K562 (cell line): ENCODE results near the gene KCTD19. TPM values are rescaled to one million over a fixed set of nuclear protein-coding genes. Genes with fewer than 3 reads are reported as not detected.

Experiments
- C11orf30 ChIP-seq: fragments of 450-650 bp; IDR thresholded peaks from 2 replicates; pipeline ENCODE4 v1.6.1; 2016; ENCODE audit warnings: low read depth, mild to moderate bottlenecking
- EGR1 ChIP-seq: fragments of 450-650 bp; conservative IDR thresholded peaks from 2 replicates; pipeline ENCODE4 v1.6.1; 2017; ENCODE audit warnings: mild to moderate bottlenecking
- HDAC2 ChIP-seq: fragments of 450-650 bp; IDR thresholded peaks from 2 replicates; pipeline ENCODE4 v1.6.1; 2016; ENCODE audit warnings: mild to moderate bottlenecking
- MXI1 ChIP-seq: IDR thresholded peaks from 2 replicates; pipeline ENCODE4 v1.6.1; 2011; ENCODE audit warnings: low read depth, mild to moderate bottlenecking, improper control_type of control experiment, low read length
- NBN ChIP-seq: fragments of 450-650 bp; IDR thresholded peaks from 2 replicates; pipeline ENCODE4 v1.6.1; 2016; ENCODE audit warnings: low read depth, mild to moderate bottlenecking
- NR1H2 ChIP-seq: sonication (generic); formaldehyde crosslinking; IDR thresholded peaks from 2 replicates; pipeline ENCODE4 v1.4.0; 2020; ENCODE audit warnings: mild to moderate bottlenecking, missing genetic modification reagents
- TOE1 ChIP-seq, 2 experiments: fragments of 450-650 bp in 1 of 2; sonication (generic) in 1 of 2; formaldehyde crosslinking in 1 of 2; IDR thresholded peaks; 2 replicates each; pipeline versions ENCODE4 v1.7.1 to v1.8.0; 2016 to 2022; ENCODE audit warnings: borderline replicate concordance in 2 of 2, mild to moderate bottlenecking in 2 of 2, antibody characterized with exemption in 1 of 2, inconsistent platforms in 1 of 2, low read depth in 1 of 2, missing genetic modification reagents in 1 of 2, moderate library complexity in 1 of 2
- ZNF121 ChIP-seq: sonication (generic); formaldehyde crosslinking; conservative IDR thresholded peaks from 2 replicates; pipeline ENCODE4 v1.8.0; 2022; ENCODE audit warnings: missing genetic modification reagents
- ZNF143 ChIP-seq: sonication (generic); formaldehyde crosslinking; IDR thresholded peaks from 2 replicates; pipeline ENCODE4 v1.9.0; 2022; ENCODE audit warnings: mild to moderate bottlenecking, missing genetic modification reagents
- ZNF41 ChIP-seq: fragments of 250-450 bp; sonication (Bioruptor Pico); conservative IDR thresholded peaks from 2 replicates; pipeline ENCODE4 v1.4.0; 2020; ENCODE audit warnings: mild to moderate bottlenecking
- ZNF436 ChIP-seq: fragments of 250-450, 450-650 bp; sonication (Bioruptor Pico); formaldehyde crosslinking; IDR thresholded peaks from 2 replicates; pipeline ENCODE4 v1.7.0; 2020; ENCODE audit warnings: mild to moderate bottlenecking
- polyA plus RNA-seq, 8 experiments: library from polyadenylated mRNA; depleted of rRNA in 4 of 8; stranded (reverse) in 5 of 8; unstranded in 3 of 8; fragments of >200 nt; fragmentation: Nextera tagmentation in 2 of 8; fragmentation: Illumina TruSeq in 1 of 8; extraction: Ambion mirVana in 2 of 8; extraction: Trizol in 1 of 8; gene quantifications; 2 replicates each; pipeline versions ENCODE4 v1.2.1 to v1.2.3, GENCODE V29; 2011 to 2014; ENCODE audit warnings: inconsistent platforms in 1 of 8, missing spikeins in 1 of 8
- total RNA-seq, 7 experiments: library from RNA; depleted of rRNA in 6 of 7; stranded (reverse); fragments of >200 nt in 6 of 7; fragmentation: Illumina TruSeq in 2 of 7; extraction: Trizol in 2 of 7; gene quantifications; 2 replicates each; pipeline versions ENCODE4 v1.2.1 to v1.2.3, GENCODE V29; 2011 to 2021; ENCODE audit warnings: low replicate concordance in 1 of 7
- TF ChIP-seq, protein P1 (sequence below): fragments of 450-650 bp; IDR thresholded peaks from 2 replicates; pipeline ENCODE4 v1.6.1; 2016; ENCODE audit warnings: mild to moderate bottlenecking, moderate library complexity
- TF ChIP-seq, protein P2 (sequence below): fragments of 200-800 bp; sonication (Bioruptor generic); IDR thresholded peaks from 2 replicates; pipeline ENCODE4 v1.6.1; 2017; ENCODE audit warnings: missing genetic modification characterization, missing compliant biosample characterization
- TF ChIP-seq, protein P3 (sequence below): sonication (generic); formaldehyde crosslinking; IDR thresholded peaks from 2 replicates; pipeline ENCODE4 v1.8.0; 2023; ENCODE audit warnings: mild to moderate bottlenecking, missing genetic modification reagents

Gene KCTD19
- total and polyA plus RNA-seq, 9 of the 15 experiments (the other 6 are each of a cell fraction or from before 2014, with no cell fraction given): 0.03 to 0.91 (median 0.22) TPM; not detected in 2

DNA sequence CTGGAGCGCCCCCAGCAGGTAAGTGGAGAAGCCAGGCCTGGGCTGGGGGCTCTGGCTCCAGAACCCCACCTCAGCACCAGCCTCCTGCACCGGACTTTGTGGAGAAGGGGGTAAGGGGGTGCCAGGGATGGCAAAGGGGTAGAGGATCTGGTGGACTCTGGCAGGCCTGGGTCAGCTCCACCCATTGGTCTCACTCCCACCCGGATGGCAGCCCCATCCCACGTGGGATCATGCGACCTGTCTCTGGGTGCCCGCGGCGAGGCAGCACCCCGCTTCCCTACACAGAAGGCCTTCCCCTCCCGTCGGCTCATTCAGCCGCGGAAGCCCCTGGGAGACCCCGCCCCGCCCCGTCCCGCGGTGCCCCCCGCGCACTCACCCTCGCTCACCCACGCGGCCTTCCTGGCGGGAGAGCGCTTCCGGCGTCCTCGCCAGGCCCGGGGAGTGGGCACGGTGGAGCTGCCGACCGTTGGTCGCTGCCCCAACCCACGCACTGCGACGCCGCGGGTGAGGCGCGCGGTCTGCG lies 47.7 kb downstream of the KCTD19 start (continued):
- TF ChIP-seq, protein P1, sequence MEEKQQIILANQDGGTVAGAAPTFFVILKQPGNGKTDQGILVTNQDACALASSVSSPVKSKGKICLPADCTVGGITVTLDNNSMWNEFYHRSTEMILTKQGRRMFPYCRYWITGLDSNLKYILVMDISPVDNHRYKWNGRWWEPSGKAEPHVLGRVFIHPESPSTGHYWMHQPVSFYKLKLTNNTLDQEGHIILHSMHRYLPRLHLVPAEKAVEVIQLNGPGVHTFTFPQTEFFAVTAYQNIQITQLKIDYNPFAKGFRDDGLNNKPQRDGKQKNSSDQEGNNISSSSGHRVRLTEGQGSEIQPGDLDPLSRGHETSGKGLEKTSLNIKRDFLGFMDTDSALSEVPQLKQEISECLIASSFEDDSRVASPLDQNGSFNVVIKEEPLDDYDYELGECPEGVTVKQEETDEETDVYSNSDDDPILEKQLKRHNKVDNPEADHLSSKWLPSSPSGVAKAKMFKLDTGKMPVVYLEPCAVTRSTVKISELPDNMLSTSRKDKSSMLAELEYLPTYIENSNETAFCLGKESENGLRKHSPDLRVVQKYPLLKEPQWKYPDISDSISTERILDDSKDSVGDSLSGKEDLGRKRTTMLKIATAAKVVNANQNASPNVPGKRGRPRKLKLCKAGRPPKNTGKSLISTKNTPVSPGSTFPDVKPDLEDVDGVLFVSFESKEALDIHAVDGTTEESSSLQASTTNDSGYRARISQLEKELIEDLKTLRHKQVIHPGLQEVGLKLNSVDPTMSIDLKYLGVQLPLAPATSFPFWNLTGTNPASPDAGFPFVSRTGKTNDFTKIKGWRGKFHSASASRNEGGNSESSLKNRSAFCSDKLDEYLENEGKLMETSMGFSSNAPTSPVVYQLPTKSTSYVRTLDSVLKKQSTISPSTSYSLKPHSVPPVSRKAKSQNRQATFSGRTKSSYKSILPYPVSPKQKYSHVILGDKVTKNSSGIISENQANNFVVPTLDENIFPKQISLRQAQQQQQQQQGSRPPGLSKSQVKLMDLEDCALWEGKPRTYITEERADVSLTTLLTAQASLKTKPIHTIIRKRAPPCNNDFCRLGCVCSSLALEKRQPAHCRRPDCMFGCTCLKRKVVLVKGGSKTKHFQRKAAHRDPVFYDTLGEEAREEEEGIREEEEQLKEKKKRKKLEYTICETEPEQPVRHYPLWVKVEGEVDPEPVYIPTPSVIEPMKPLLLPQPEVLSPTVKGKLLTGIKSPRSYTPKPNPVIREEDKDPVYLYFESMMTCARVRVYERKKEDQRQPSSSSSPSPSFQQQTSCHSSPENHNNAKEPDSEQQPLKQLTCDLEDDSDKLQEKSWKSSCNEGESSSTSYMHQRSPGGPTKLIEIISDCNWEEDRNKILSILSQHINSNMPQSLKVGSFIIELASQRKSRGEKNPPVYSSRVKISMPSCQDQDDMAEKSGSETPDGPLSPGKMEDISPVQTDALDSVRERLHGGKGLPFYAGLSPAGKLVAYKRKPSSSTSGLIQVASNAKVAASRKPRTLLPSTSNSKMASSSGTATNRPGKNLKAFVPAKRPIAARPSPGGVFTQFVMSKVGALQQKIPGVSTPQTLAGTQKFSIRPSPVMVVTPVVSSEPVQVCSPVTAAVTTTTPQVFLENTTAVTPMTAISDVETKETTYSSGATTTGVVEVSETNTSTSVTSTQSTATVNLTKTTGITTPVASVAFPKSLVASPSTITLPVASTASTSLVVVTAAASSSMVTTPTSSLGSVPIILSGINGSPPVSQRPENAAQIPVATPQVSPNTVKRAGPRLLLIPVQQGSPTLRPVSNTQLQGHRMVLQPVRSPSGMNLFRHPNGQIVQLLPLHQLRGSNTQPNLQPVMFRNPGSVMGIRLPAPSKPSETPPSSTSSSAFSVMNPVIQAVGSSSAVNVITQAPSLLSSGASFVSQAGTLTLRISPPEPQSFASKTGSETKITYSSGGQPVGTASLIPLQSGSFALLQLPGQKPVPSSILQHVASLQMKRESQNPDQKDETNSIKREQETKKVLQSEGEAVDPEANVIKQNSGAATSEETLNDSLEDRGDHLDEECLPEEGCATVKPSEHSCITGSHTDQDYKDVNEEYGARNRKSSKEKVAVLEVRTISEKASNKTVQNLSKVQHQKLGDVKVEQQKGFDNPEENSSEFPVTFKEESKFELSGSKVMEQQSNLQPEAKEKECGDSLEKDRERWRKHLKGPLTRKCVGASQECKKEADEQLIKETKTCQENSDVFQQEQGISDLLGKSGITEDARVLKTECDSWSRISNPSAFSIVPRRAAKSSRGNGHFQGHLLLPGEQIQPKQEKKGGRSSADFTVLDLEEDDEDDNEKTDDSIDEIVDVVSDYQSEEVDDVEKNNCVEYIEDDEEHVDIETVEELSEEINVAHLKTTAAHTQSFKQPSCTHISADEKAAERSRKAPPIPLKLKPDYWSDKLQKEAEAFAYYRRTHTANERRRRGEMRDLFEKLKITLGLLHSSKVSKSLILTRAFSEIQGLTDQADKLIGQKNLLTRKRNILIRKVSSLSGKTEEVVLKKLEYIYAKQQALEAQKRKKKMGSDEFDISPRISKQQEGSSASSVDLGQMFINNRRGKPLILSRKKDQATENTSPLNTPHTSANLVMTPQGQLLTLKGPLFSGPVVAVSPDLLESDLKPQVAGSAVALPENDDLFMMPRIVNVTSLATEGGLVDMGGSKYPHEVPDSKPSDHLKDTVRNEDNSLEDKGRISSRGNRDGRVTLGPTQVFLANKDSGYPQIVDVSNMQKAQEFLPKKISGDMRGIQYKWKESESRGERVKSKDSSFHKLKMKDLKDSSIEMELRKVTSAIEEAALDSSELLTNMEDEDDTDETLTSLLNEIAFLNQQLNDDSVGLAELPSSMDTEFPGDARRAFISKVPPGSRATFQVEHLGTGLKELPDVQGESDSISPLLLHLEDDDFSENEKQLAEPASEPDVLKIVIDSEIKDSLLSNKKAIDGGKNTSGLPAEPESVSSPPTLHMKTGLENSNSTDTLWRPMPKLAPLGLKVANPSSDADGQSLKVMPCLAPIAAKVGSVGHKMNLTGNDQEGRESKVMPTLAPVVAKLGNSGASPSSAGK: peak; percentile 77
- no peak for TF ChIP-seq ZNF436 (CRISPR knock-in tag)
- TF ChIP-seq ZNF143 (CRISPR knock-in tag): peak; percentile 51; the same call in 1 of the 2 replicates
- peak; percentile 31; the same call in 1 of the 2 replicates for TF ChIP-seq TOE1 (IDR thresholded peaks at IDR 0.05; ENCODE audit: borderline replicate concordance)
- TF ChIP-seq TOE1 (CRISPR knock-in tag; IDR thresholded peaks at IDR 0.05; ENCODE audit: borderline replicate concordance, low read depth): no peak
- TF ChIP-seq C11orf30: peak; percentile 55
- TF ChIP-seq NBN: 0 out of 2 replicates have a peak, but pooled peaks have one; percentile 41
- TF ChIP-seq, protein P2, sequence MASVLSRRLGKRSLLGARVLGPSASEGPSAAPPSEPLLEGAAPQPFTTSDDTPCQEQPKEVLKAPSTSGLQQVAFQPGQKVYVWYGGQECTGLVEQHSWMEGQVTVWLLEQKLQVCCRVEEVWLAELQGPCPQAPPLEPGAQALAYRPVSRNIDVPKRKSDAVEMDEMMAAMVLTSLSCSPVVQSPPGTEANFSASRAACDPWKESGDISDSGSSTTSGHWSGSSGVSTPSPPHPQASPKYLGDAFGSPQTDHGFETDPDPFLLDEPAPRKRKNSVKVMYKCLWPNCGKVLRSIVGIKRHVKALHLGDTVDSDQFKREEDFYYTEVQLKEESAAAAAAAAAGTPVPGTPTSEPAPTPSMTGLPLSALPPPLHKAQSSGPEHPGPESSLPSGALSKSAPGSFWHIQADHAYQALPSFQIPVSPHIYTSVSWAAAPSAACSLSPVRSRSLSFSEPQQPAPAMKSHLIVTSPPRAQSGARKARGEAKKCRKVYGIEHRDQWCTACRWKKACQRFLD (CRISPR knock-in tag): peak; percentile 24; the same call in 1 of the 2 replicates
- peak; percentile 43; the same call in 1 of the 2 replicates for TF ChIP-seq MXI1
- no peak for TF ChIP-seq NR1H2 (CRISPR knock-in tag)
- TF ChIP-seq HDAC2: 0 out of 2 replicates have a peak, but pooled peaks have one; percentile 51
- peak; percentile 68 for TF ChIP-seq EGR1
- no peak for TF ChIP-seq ZNF41 (CRISPR knock-in tag)
- TF ChIP-seq, protein P3, sequence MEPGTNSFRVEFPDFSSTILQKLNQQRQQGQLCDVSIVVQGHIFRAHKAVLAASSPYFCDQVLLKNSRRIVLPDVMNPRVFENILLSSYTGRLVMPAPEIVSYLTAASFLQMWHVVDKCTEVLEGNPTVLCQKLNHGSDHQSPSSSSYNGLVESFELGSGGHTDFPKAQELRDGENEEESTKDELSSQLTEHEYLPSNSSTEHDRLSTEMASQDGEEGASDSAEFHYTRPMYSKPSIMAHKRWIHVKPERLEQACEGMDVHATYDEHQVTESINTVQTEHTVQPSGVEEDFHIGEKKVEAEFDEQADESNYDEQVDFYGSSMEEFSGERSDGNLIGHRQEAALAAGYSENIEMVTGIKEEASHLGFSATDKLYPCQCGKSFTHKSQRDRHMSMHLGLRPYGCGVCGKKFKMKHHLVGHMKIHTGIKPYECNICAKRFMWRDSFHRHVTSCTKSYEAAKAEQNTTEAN (CRISPR knock-in tag): no peak
- no peak for TF ChIP-seq ZNF121 (CRISPR knock-in tag)
